Neutrophil (primary cell): ENCODE measurements around the gene DDX17.

Experiments used
- H3K27ac ChIP-seq: fragments of 200-600 bp; sonication (generic); 2 replicates; pipeline ENCODE4 v1.5.1; 2016; ENCODE audit warnings: mild to moderate bottlenecking, moderate library complexity
- H3K27me3 ChIP-seq: fragments of 200-600 bp; sonication (generic); 2 replicates; pipeline ENCODE4 v1.6.0; 2016; ENCODE audit warnings: mild to moderate bottlenecking
- H3K36me3 ChIP-seq: fragments of 200-600 bp; sonication (generic); 2 replicates; pipeline ENCODE4 v1.5.1; 2017
- H3K4me1 ChIP-seq, 2 experiments: fragments of 200-600 bp in 1 of 2; sonication (generic) in 1 of 2; 1 replicate in 1 of 2; 2 replicates in 1 of 2; pipeline versions ENCODE4 v1.5.1 to v1.6.1; 2013 to 2016; ENCODE audit warnings: low read depth in 1 of 2, low read length in 1 of 2, mild to moderate bottlenecking in 1 of 2, moderate library complexity in 1 of 2; ENCODE audit not compliant: control insufficient read depth in 1 of 2, insufficient read depth in 1 of 2
- H3K4me3 ChIP-seq, 2 experiments: fragments of 200-600 bp in 1 of 2; sonication (generic) in 1 of 2; 1 replicate in 1 of 2; 2 replicates in 1 of 2; pipeline ENCODE4 v1.5.1; 2013 to 2016; ENCODE audit warnings: low read depth in 1 of 2, low read length in 1 of 2, mild to moderate bottlenecking in 1 of 2, moderate library complexity in 1 of 2
- H3K9me3 ChIP-seq: fragments of 200-600 bp; sonication (generic); 2 replicates; pipeline ENCODE4 v1.5.1; 2016
- CTCF ChIP-seq: fragments of 200-600 bp; sonication (generic); IDR thresholded peaks from 2 replicates; pipeline ENCODE4 v1.5.1; 2016; ENCODE audit warnings: antibody characterized with exemption

The DDX17 gene

GRCh38 chr22:38453066-38453672 lies 52.9 kb downstream of the DDX17 start:
- Histone ChIP-seq H3K4me3 (no peak overlapping the region), H3K36me3 (no peaks in the 10 kb centered on the region), H3K9me3 (no peaks in the 10 kb centered on the region), H3K4me1 (peaks cover 0 to 6% of the 10 kb centered on the region in 2 experiments), H3K27me3 (peaks cover 99% of the 10 kb centered on the region), H3K27ac (no peak overlapping the region)
- TF ChIP-seq CTCF, result no peak

- Histone ChIP-seq H3K9me3 (no peaks in the 10 kb centered on the region), H3K27ac (no peak overlapping the region), H3K36me3 (no peaks in the 10 kb centered on the region), H3K4me1 (peaks cover 0 to 6% of the 10 kb centered on the region in 2 experiments), H3K27me3 (peaks cover 93% of the 10 kb centered on the region), H3K4me3 (no peak overlapping the region)
- TF ChIP-seq CTCF, result no peak
Observed at GRCh38 chr22:38452373-38453065, 53.6 kb downstream of the DDX17 start.

DNA sequence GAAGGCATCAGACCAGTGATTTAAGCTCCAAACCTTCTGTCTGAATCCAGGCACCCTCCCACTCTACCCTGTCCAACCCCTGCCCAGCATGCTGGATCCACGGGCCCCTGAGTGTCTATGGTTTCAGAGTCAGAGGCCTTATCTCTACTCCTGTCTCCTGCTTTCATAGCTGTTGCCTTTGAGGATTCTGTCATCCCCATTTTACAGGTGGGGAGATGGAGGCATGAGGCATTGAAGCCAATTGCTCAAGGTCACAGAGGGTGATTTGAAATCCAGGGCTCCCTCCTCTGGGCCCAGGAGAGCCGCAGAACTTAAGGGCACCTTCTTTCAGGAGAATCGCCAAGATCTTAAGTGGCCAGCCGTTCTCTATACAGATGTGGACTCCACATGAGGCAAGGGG lies 54.2 kb downstream of the DDX17 start:
- H3K36me3 ChIP-seq, result no peaks in the 10 kb centered on the region
- no peak overlapping the region for H3K4me3 ChIP-seq
- H3K4me1 ChIP-seq, result peaks cover 0 to 6% of the 10 kb centered on the region in 2 experiments
- H3K27me3 ChIP-seq, result peaks cover 87% of the 10 kb centered on the region
- no peak overlapping the region for H3K27ac ChIP-seq
- H3K9me3 ChIP-seq, result no peaks in the 10 kb centered on the region
- TF ChIP-seq CTCF, result no peak

- TF ChIP-seq CTCF, result no peak
- Histone ChIP-seq H3K4me1 (peaks cover 0 to 6% of the 10 kb centered on the region in 2 experiments), H3K4me3 (no peak overlapping the region), H3K9me3 (no peaks in the 10 kb centered on the region), H3K27ac (no peak overlapping the region), H3K27me3 (peaks cover 83% of the 10 kb centered on the region), H3K36me3 (no peaks in the 10 kb centered on the region)
Observed at GRCh38 chr22:38451404-38451803, 54.7 kb downstream of the DDX17 start.

- Histone ChIP-seq H3K4me1 (peaks cover 0 to 6% of the 10 kb centered on the region in 2 experiments), H3K4me3 (no peak overlapping the region), H3K27me3 (peaks cover 82% of the 10 kb centered on the region), H3K36me3 (no peaks in the 10 kb centered on the region), H3K9me3 (no peaks in the 10 kb centered on the region), H3K27ac (no peak overlapping the region)
- no peak for TF ChIP-seq CTCF
Observed at GRCh38 chr22:38450234-38450797, 55.8 kb downstream of the DDX17 start.
